ENCODE data around the gene ARHGAP42.

DNA sequence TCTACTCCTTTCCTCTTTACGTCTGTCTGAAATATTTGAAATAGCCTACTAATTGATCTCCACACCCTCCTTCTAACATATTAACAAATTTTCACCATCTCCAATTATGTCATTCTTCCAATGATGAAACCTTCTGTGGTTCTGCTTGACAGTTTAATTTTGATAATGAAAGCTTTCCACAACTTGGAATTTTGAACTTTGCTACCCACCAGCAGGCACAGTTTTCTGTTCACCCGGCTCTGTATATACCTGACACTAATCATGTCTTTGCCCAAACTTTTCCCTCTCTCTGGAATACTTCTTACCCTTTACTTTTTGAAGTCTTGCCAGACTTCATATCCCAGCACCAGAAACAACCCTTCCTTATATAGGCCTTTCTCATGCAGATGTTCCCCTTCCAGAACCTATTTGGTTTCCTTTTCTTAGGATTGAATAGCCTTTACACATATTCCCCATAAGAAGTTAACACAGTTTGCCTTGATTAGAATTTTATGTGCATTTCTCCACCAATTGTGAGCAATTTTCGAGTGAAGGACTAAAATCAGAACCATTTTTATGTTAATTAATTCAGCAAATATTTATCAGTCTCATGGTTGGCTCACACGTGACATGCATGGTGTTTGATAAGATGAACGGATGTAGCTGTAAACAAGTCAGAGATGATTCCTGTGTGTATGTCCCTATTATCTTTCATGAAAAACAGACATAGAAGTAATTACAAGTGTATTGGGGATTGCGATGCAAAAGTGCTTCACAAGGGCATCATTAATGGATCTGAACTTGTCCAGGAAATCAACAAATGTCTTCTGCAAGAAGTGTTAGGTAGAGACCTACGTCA is 173.4 kb downstream of the ARHGAP42 start:
- no peak for TF ChIP-seq POLR2AphosphoS5 (IDR thresholded peaks at IDR 0.05; ENCODE audit: borderline replicate concordance, low read depth, low read length)
- TF ChIP-seq EZH2 (IDR thresholded peaks at IDR 0.05): no peak

Measured in SK-N-MC (cell line).